GM19328 (cell line): Measurements from ENCODE around the gene GPR183.

Experiments
- ATAC-seq: cut with Tn5 transposase; IDR thresholded peaks from one replicate; pipeline ENCODE4 v1.9.1; 2021; ENCODE audit warnings: mild to moderate bottlenecking, moderate library complexity; ENCODE audit not compliant: unreplicated experiment

Gene GPR183

DNA sequence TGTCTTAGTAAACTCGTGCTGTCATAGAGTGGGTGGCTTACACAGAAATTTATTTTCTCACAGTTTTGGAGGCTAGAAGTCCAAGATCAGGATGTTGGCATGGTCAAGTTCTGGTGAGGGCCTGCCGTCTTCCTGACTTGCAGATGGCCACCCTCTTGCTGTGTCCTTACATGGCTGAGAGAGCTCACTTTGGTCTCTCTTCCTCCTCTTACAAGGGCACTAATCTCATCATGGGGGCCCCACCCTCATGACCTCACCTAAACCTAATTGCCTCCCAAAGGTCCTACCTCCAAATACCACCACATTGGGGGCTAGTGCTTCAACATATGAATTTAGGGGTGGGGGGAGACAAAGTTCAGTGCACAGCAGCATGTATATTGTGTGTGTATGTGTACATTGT is 34.7 kb downstream of the GPR183 start:
- ATAC-seq: no peak

DNA sequence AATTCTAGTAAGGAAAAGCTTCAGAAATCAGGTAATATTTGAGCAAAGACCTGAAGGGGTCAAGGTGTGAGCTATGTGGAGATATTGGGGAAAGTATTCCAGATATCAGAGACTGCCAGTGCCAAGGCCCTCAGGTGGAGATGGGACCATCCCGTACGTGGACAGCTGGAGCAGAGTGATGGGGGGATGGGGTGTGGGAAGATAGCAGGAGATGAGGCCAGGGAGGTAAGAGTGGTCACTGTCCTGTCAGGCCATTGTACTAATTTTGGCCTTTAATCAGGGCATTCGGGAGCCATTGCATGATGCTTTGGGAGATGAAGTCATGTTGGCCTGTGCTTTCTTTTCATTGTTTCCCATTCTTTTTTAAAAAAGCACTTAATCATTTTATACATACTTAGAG is 36.0 kb downstream of the GPR183 start:
- ATAC-seq: no peak

DNA sequence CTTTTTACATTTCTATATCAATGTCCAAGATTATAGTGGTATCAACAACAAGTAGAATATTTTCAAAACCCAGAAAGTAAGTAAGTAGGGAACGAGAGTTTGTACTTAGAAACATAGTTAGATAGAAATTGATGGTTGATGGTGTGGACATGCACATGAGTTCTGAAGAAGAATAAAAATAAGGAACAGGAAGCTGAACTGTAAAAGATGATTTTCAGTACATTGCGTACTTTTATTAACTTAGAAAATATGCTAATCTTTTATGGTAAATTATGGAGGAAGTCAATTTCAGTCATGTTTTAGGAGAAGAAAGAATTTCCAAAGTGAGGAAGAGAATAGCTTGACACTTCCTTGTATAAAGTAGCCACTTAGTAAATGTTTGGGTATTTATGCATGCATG is 36.7 kb downstream of the GPR183 start:
- ATAC-seq: no peak

DNA sequence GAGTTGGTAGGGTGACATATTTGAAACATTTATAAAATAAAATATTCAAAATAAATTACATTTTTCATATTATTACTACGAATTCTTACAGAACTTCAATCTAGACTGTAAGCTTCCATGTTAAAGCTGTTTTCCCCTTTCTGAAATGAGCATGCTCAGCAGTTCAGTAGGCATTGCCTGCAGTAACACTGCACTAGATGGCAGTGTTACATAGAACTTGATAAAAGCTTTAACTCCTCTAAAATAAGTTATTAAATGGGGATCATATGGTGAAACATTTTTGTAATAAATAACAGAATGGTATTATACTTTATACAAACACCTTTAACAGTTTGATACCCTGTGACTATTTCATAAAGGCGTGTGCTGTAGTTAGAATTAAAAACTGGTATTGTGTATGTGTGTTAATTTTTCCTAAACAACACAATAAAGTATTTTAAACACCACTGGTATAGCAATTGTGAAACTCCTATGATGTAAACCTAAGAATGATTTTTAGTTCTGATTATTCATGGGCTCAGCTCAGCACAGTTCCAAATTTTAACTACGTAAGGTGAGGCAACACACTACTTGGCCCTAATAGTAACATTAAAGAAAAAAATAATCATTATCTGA is 37.5 kb downstream of the GPR183 start:
- ATAC-seq: peak; percentile 67

DNA sequence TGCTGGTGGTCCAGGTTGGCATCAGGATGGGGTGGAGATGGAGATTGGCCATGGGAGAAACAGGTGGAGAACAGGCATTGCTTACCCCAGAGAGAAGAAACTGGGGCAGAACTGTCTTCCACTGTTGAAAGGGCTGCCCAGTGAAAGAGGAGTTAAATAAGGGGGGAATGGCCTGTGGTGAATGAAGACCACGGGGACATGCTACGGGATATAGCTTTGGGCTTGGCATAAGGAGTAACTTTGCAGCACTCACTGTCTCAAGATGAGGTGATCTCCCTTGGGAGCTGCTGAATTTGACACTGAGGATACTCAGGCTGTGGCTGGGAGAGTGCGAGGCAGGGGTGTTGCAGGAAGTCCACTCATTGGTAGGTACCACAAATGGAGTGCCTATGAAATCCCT is 38.4 kb downstream of the GPR183 start:
- no peak for ATAC-seq

DNA sequence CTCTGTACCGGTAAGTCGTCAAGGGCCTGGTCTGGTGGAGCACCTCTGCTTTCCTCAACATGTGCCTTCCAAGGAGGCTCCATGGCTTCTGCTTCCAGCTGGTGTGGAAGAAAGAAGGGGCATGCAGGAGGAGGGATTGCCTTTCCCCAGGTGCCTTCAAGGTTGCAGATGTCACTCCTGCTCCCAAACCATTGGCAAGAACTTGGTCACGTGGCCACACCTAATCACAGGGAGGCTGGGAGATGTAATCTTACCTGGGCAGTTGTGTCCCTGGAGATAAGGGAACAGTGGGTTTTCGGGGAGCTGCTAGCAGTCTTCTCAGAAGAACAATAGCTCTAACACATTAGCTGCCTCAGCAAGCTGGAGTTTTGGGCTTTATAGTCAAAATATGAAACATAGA is 39.3 kb downstream of the GPR183 start:
- ATAC-seq: no peak

DNA sequence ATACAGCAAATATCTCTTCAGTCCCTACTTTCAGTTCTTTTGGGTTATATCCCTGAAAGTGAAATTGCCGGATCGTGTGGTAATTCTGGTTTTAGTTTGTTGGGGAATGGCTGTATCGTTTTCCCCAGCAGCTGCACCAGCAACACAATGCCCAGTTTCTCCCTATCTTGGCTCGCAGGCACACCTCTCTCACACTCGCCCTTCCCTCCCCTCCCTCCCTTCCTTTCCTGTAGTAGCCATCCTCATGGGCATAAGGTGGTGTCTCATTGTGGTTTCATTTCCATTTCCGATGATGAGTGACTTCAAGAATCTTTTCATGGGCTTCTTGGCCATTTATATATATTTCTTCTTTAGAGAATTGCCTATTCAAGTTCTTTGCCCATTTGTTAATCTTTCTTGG is 40.4 kb downstream of the GPR183 start:
- ATAC-seq: no peak

DNA sequence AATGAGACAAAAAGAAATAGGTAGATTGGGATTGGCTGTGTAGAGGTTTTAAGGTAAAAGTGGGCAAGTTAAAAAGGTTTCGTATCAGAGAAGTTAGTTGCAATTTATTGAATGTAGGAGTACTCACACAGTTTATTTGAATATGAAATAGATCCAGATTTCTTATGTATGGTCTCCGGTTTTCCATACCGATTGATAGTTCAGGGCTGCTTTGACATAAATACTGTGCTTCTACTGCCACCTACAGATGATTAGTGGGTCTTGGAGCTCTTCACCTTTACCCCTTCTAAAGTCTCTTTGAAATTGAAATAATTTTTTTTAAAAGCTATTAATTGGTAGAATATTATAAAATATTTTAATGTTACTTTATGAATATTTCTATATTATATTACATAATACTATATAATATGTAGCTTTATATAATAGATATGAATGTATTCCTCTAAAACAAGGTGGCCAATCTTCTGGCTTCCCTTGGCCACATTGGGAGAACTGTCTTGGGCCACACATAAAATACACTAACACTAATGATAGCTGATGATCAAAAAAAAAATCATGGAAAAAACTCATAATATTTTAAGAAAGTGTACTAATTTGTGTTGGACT is 41.3 kb downstream of the GPR183 start:
- no peak for ATAC-seq

DNA sequence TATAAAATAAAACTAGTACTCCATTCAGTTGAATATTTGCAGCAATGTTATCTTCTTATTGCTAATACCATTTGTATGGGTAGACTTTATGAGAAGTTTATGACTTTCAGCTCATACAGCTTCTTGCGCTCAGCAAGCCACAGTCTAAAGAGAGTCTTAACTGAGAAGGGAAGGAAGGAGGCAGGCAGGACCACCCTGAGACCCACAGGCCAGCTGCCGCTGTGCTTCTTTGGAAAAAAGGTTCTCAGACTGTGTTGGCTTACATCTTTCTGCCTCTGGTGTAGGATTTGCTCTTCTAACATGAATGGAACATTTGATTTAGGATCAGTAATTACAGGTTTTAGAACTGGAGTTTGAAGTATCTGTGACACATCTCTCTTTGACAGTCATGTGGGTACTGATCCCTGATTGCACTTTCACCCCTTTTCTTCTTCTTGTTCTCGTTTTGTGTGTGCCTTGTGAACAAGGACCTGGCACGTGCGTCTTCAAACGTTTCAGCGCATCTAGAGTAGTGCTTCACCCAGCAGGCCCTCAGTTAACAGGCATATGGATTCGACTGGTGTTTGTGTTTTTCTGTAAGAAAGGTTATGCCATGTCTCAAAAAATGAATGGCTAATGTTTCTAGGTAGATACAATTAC is 41.9 kb downstream of the GPR183 start:
- no peak for ATAC-seq

DNA sequence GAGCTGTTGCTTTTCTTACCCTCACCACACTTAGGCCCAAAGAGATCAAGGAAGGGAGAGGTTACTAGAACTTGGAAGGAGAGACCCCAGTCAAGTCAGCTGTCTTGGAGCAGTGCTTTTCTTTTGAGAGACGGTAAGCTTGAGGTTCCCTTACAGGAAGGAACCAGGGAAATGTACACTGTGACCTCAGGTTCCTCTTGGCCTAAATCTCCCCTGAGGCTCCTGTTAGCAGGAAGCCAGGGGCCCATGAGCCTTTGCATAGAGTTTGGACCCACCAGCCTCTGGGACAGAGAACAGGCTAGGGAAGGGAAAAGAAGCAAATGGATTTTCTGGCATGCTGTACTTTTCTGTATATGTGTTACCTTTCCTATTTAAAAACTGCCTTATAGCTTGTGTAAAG is 43.1 kb downstream of the GPR183 start:
- no peak for ATAC-seq

DNA sequence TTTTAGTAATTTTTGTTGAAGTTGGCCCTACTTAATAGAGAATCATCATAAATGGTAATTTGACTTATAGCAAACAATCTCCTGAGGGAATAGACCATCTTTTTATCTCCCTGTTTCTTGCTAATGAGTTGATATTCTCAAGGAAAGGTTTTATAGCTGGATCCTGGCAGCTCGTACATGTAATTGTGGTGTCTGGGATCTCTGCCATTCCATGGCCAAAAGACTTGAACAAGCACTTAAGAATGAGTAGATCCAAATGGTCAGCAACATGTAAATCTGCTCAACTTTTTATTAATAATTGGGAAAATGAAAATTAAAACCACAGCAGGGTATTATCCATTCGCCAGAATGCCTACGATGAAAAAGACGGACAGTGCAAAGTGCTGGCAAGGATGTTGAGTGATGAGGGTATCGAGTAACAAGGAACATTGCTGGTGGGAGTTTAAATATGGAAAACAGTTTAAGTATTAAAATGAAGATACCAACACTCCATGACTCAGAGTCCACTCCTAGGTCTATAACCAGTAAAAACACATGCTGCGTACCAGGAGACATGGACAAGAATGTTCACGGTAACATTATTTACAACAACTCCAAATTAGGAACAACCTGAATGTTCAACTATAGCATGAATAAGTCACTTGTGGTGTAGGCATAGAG is 43.9 kb downstream of the GPR183 start:
- ATAC-seq: no peak

DNA sequence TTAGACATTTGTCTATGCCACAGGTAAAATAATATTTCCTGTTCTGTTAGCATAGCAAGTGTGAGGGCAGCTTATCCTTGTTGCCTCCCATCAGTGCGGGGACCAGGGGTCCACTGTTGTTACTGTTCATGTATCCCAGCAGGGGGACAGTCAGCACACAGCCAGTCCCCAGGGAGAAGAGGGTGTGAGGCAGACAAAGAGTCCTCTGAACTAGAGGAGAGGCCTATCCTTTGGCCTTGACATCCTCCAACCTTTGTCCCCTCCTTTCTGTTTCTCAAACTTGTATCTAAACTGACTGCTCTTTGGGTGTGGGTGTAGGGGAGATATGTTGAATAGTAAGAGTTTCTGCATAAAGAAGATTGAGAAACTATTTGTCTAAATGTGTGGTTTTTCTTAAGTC is 46.1 kb downstream of the GPR183 start:
- no peak for ATAC-seq

DNA sequence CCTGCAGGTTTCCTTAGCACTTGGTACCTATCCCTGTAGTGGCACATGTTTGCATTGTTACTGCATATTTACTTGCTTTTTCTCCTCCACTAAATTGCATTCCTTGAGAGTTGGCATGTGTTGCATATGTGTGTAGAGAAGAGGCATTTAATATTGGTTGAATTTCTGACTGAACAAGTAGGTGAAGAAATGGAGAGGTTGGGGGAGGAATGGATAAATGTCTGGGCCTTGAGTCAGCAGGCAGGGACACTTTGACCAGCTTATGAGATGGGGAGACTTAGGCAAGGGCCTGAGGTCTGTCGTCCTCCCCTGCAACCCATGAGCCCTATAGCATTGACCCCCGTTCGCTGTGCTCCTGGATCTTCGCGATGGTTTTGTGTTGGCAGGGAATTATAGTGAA is 47.0 kb downstream of the GPR183 start:
- ATAC-seq: no peak

DNA sequence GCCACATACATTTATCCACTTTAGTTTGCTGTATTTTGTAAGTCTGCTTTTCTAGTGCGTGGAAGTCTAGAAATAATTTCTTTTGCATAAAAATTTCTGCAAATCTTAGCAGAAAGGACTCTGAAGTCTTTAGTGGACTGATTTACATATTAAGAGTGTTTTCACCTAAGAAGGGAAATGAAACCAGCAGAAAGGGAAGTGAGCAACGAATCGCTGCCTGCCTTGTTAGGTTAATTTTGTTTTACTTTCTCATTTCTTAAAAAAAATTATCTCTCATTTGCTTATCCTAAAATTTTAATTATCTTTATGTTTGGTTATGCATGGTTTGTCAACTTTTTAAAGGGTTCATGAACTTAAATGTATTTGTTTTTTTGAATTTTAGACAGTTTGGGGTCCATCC is 48.3 kb downstream of the GPR183 start:
- peak; percentile 65 for ATAC-seq

DNA sequence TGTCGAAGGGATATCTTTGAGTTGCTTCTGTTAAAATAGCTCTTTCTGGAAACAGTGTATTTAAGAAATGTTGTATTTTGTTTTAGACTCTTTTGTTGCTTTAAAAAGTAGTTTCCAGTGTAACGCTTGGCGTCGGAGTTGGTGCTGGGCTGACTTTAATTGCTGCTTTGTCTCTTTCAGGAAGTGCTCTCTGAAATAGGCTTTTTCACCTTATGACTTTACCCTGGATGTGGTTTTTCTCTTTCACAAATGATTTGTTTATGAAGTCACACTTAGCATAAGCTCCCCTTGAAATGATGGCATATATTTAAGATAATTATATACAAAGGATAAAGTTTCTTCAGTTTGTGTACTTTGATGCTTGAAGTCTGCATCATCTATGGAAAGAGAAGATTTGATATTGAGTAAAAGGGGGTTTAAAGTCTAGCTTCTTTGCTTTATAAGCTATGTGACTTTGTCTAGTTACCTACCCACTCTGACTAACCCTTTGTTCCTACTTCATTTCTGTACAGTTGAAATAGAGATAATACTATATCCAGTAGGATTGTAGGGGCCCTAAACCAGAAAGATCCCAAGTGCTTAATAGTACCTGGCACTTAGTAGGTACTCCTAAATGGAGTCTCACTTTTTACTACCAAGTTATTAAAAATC is 48.9 kb downstream of the GPR183 start, which contains the start of gene GPR18:
Gene GPR18 (minus strand): TSS at position 170 of the 651 bp plus-strand sequence. CDS start 2,507 bp downstream, outside the sequence.
- peak; percentile 77 for ATAC-seq

DNA sequence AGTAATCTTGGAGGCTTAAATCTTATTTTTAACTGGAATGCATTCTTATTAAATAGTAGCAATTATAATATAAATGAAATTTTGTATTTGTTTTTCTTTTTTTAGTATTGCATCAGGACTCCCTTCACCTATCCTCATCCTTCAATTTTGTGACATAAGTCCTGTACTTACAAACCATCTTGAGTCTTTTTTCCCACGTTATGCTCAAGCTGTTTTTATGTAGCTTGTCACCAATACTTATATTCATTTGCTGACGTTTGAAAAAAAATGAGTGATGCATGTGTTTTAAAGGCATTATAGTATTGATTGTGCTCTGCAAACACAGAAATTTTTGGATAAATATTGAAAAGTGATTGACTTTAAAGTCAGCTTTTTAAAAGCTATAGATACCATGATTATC is 49.9 kb downstream of the GPR183 start:
- no peak for ATAC-seq

DNA sequence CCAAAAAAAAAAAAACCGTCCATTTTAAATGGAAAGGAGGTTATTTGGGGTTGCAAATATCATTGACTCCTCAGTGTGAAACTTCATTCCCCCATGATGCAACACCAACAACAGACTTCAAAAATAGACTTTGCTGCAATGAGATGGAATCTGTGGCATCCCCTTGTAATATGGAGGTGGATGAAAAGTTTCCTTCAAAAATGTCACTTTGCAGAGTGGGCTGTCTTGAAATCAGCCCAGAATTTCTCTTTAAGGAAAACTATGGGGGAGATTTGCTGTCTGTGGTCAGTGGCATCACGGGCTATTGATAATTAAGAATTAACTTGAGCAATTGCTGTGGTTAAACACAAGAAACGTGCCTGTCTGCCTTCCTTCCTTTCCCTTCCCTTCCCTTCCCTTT is 50.5 kb downstream of the GPR183 start:
- no peak for ATAC-seq

DNA sequence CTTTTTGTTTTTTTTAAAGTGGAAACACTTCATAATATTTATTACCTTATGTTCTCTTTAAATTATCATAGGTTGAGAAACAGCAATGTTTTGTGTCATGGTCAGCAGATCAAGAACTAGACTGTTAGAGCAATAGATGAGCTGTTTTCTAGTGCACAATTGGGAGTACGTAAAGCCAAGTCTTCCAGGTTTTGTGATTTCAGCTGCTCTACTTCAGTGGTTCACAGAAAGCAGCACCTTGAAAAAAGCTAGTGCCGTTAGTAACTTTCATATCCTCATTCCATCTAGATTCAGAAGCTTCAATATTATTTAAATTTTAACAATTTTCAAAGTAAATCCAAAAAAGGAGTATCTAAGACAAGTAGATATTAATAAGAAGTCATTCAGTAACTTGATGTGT is 50.9 kb downstream of the GPR183 start:
- no peak for ATAC-seq

DNA sequence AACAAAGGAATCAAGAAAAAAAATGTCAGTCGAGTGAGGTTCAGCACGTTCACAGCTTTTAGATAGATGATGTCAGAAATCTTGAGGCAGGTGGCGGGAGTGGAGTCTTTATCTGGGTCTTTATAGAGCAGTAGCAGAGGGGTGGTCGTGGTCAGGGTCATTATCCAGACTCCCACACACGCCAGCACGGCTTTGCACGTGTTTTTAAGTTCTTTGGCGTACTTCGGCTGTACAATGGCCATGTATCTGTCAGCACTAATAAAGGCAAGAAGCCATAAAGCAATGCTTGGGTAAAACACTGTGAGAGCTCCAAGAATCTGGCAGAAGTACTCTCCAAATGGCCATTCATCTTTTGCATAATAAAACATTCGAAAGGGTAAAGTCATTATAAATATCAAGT is 51.9 kb downstream of the GPR183 start:
- no peak for ATAC-seq

DNA sequence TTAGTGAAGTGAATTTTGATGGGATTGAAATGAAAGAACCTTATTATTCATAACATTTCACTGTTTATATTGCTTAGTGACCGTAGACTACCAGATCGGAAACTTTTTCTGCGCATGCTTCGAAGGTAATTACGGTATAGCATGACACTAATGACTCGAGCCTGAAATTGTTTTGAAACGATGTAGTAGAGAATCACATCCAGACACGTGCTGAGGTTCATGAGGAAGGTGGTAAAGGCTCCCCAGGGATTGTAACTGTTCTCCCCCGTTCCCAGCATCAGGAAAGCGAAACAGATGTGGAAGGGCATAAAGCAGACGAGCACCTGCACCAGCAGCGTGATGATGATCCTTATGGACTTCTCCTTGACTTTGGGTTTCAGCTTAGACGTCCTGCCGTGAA is 52.4 kb downstream of the GPR183 start:
- ATAC-seq: no peak

DNA sequence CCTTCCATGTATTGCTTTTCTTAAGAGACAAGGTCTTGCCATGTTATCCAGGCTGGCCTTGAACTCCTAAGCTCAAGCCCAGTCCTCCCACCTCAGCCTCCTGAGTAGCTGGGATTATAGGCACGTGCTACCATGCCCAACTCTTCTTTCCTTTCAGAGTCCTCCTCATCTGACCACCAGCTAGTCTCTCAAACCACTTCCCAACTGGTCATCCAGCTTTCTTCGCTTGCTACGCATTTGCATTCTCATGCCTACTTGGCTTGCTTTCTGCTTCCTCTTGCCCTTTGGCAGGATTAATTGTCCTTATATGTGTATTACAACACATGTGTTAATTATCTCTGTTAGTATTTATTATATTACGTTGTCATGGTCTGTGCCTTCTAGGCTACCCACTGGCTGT is 55.3 kb downstream of the GPR183 start:
- ATAC-seq: no peak
